ENCODE measurements around the gene FBXO21. TPM values are rescaled to one million over a fixed set of nuclear protein-coding genes. Genes with fewer than 3 reads are reported as not detected.
"Not testable (repeated sequence)": the region's sequence is repeated elsewhere in the genome, so short reads cannot be mapped to it uniquely, and the experiment has no call there.

The FBXO21 gene
- total and polyA plus RNA-seq, 7 experiments from 2014 or later, result 30.4 to 62.9 (median 51.4) TPM

DNA sequence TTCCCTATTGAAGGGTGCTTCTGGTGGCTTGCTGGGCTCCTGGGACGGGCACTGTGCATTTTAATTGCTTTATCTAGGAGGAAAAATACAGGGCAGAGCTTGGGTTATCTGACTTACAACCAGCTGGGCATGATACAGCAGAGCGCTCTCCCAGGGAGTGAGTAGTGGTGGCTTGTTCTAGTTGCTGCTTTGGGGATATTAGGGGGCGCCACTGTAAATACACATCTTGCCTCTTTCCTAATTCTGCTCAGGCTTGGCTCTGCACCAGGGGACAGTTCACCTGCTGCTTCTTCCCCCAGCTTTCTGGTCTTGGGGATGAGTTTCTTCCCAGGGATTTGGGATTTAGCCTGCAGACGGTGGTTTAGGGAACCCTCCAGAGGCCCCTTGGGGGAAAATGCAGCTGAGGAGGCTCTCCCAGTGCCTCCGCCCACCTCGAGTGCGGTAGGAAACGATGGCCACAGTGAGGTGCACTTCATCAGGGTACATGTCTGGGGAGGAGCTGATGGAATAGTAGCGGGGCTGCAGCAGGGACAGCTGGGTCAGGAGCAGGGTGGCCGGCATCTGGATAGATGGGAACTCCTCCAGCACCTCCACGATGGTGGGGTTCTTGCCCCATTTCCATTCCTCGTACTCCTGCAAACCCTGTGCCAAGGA is 36.9 kb upstream of the FBXO21 start:
- intact Hi-C loops (cut with micrococcal nuclease), result no loop called here
- ChIA-PET POLR2A (no interaction called here), CTCF (interaction anchor here (1.0 kb wide), 1 partner anchor 9 kb away, joined by 3 read pairs; no protein-coding TSS in a partner anchor)
- Mint-ChIP-seq H3K27me3 (peaks cover 0 to 47% (median 11%) of the 10 kb centered on the region in 5 donors), H3K9me3 (no peaks in the 10 kb centered on the region), H3K27ac (no peak overlapping the region), H3K4me1 (peaks cover 0 to 1% (median 0%) of the 10 kb centered on the region in 7 donors), H3K4me3 (no peak overlapping the region), H3K36me3 (no peaks in the 10 kb centered on the region)
- Histone ChIP-seq H3K27ac (ENCODE audit: low read depth, low read length) (no peak overlapping the region), H3K36me3 (ENCODE audit: control insufficient read depth in 2 of 3, insufficient read depth in 3 of 3, low read length in 3 of 3) (no peaks in the 10 kb centered on the region), H3K27me3 (ENCODE audit: control insufficient read depth in 2 of 2, insufficient read depth in 2 of 2, low read length in 2 of 2) (no peaks in the 10 kb centered on the region), H3K4me3 (ENCODE audit: low read length) (no peak overlapping the region), H3K4me1 (ENCODE audit: control insufficient read depth in 2 of 2, insufficient read depth in 2 of 2, low read length in 2 of 2) (no peaks in the 10 kb centered on the region), H3K9me3 (ENCODE audit: control insufficient read depth in 2 of 3, low read length in 3 of 3) (no peaks in the 10 kb centered on the region)
- ATAC-seq (no peak), DNase-seq (no peak)

DNA sequence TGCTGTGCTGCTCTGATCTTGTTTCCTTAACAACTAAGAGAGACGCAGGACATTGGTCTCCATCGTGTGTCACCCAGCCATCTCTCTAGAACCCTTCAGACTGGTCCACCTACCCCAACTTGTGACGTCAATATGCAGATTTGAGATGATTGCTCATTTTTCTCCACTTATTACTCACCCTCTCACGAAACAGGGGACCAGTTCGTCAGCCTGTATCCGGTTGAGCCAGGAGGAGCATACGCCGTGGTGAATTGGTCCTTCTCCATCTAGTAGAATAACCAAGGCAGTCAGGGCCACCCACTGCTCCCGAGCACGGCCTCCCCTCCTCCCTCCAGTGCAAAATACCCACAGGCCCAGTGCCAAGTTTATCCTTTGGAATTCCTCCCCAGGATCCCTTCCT is 36.2 kb upstream of the FBXO21 start:
- no peaks in the 10 kb centered on the region for H3K36me3 Mint-ChIP-seq
- DNase-seq (no peak), ATAC-seq (no peak)
- Histone ChIP-seq H3K36me3 (ENCODE audit: control insufficient read depth in 2 of 3, insufficient read depth in 3 of 3, low read length in 3 of 3) (no peaks in the 10 kb centered on the region), H3K9me3 (ENCODE audit: control insufficient read depth in 2 of 3, low read length in 3 of 3) (no peaks in the 10 kb centered on the region), H3K27me3 (ENCODE audit: control insufficient read depth in 2 of 2, insufficient read depth in 2 of 2, low read length in 2 of 2) (no peaks in the 10 kb centered on the region), H3K27ac (ENCODE audit: low read depth, low read length) (no peak overlapping the region), H3K4me1 (ENCODE audit: control insufficient read depth in 2 of 2, insufficient read depth in 2 of 2, low read length in 2 of 2) (no peaks in the 10 kb centered on the region), H3K4me3 (ENCODE audit: low read length) (no peak overlapping the region)
- ChIA-PET POLR2A (no interaction called here), CTCF (no interaction called here)
- peaks cover 0 to 41% (median 6%) of the 10 kb centered on the region in 5 donors for H3K27me3 Mint-ChIP-seq
- no peak overlapping the region for H3K27ac Mint-ChIP-seq
- intact Hi-C loops (cut with micrococcal nuclease), result no loop called here
- H3K4me1 Mint-ChIP-seq, result peaks cover 0 to 1% (median 0%) of the 10 kb centered on the region in 7 donors
- H3K9me3 Mint-ChIP-seq, result no peaks in the 10 kb centered on the region
- no peak overlapping the region for H3K4me3 Mint-ChIP-seq

DNA sequence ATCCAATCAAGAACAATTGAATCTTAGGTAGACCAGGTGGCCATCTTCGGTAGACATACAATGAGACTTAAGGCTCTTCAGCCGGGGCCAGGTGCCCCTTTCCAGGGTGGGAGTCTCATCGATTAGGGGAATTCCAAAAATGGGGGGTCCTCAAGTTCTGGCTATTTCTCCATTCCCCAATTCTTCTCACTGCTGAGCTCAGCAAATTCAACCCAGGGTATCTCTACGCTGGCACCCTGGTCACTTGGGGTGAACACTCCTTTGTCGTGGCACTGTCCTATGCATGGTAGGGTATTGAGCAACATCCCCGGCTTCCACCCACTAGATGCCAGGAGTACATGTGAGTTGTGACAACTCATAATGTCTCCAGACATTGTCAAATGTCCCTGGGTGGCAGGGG is 34.9 kb upstream of the FBXO21 start:
- Mint-ChIP-seq H3K27me3 (peaks cover 0 to 39% (median 7%) of the 10 kb centered on the region in 5 donors), H3K27ac (no peak overlapping the region), H3K4me1 (peaks cover 0 to 1% (median 0%) of the 10 kb centered on the region in 7 donors), H3K4me3 (no peak overlapping the region), H3K36me3 (no peaks in the 10 kb centered on the region), H3K9me3 (no peaks in the 10 kb centered on the region)
- Histone ChIP-seq H3K36me3 (ENCODE audit: control insufficient read depth in 2 of 3, insufficient read depth in 3 of 3, low read length in 3 of 3) (no peaks in the 10 kb centered on the region), H3K27me3 (ENCODE audit: control insufficient read depth in 2 of 2, insufficient read depth in 2 of 2, low read length in 2 of 2) (no peaks in the 10 kb centered on the region), H3K9me3 (ENCODE audit: control insufficient read depth in 2 of 3, low read length in 3 of 3) (no peaks in the 10 kb centered on the region), H3K4me3 (ENCODE audit: low read length) (no peak overlapping the region), H3K27ac (ENCODE audit: low read depth, low read length) (no peak overlapping the region), H3K4me1 (ENCODE audit: control insufficient read depth in 2 of 2, insufficient read depth in 2 of 2, low read length in 2 of 2) (no peaks in the 10 kb centered on the region)
- ATAC-seq, result no peak
- DNase-seq, result no peak
- ChIA-PET CTCF (no interaction called here), POLR2A (no interaction called here)
- intact Hi-C loops (cut with micrococcal nuclease), result no loop called here

DNA sequence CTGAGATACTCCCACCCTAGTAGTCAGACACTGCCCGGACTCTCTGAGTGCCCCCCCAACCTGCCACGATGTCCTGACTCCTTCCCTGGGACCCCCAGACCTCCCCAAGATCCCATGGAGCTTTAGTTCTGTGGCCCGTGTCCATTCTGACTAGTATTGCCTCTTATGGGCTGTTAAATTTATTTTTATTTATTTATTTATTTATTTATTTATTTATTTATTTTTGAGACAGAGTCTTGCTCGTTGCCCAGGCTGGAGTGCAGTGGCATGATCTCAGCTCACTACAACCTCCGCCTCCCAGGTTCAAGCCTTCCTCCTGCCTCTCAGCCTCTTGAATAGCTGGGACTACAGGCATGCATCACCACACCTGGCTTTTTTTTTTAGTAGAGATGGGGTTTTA is 30.7 kb upstream of the FBXO21 start:
- ATAC-seq; H3K36me3 Mint-ChIP-seq; intact Hi-C loops (cut with micrococcal nuclease); H3K27me3 ChIP-seq (ENCODE audit: control insufficient read depth in 2 of 2, insufficient read depth in 2 of 2, low read length in 2 of 2); H3K4me3 ChIP-seq (ENCODE audit: low read length); H3K4me1 Mint-ChIP-seq; POLR2A ChIA-PET; DNase-seq; H3K4me3 Mint-ChIP-seq; H3K27ac Mint-ChIP-seq; H3K9me3 Mint-ChIP-seq; H3K36me3 ChIP-seq (ENCODE audit: control insufficient read depth in 2 of 3, insufficient read depth in 3 of 3, low read length in 3 of 3); CTCF ChIA-PET; H3K27ac ChIP-seq (ENCODE audit: low read depth, low read length); H3K4me1 ChIP-seq (ENCODE audit: control insufficient read depth in 2 of 2, insufficient read depth in 2 of 2, low read length in 2 of 2); H3K9me3 ChIP-seq (ENCODE audit: control insufficient read depth in 2 of 3, low read length in 3 of 3): not testable (repeated sequence)
- peaks cover 0 to 21% (median 18%) of the 10 kb centered on the region in 5 donors for H3K27me3 Mint-ChIP-seq

DNA sequence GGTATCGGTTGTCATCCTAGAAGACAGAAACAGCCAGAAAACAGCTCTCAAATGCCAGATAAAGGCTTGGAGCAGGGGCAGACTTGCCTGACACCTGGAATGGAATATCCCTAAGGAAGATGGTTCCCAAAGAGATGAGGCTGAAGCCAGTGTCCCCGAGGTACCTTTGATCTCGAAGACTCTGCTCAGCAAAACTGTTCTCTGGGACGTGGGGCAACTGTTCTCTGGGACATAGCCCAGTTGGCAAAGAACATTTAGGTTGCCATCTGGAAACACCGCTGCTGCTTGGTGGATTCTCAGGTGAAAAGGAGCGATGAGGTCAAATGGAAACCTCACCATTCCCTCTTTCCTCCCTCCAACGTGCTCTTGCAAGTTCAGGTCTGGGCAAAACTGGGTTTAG is 27.9 kb upstream of the FBXO21 start:
- Mint-ChIP-seq H3K4me3 (no peak overlapping the region), H3K27me3 (peaks cover 4 to 21% (median 18%) of the 10 kb centered on the region in 5 donors), H3K27ac (no peak overlapping the region), H3K9me3 (no peaks in the 10 kb centered on the region), H3K4me1 (no peaks in the 10 kb centered on the region), H3K36me3 (no peaks in the 10 kb centered on the region)
- ChIA-PET POLR2A (no interaction called here), CTCF (no interaction called here)
- Histone ChIP-seq H3K9me3 (ENCODE audit: control insufficient read depth in 2 of 3, low read length in 3 of 3) (no peaks in the 10 kb centered on the region), H3K4me3 (ENCODE audit: low read length) (no peak overlapping the region), H3K27ac (ENCODE audit: low read depth, low read length) (no peak overlapping the region), H3K4me1 (ENCODE audit: control insufficient read depth in 2 of 2, insufficient read depth in 2 of 2, low read length in 2 of 2) (no peaks in the 10 kb centered on the region), H3K36me3 (ENCODE audit: control insufficient read depth in 2 of 3, insufficient read depth in 3 of 3, low read length in 3 of 3) (no peaks in the 10 kb centered on the region), H3K27me3 (ENCODE audit: control insufficient read depth in 2 of 2, insufficient read depth in 2 of 2, low read length in 2 of 2) (no peaks in the 10 kb centered on the region)
- ATAC-seq (no peak), DNase-seq (no peak)
- intact Hi-C loops (cut with micrococcal nuclease), result no loop called here

DNA sequence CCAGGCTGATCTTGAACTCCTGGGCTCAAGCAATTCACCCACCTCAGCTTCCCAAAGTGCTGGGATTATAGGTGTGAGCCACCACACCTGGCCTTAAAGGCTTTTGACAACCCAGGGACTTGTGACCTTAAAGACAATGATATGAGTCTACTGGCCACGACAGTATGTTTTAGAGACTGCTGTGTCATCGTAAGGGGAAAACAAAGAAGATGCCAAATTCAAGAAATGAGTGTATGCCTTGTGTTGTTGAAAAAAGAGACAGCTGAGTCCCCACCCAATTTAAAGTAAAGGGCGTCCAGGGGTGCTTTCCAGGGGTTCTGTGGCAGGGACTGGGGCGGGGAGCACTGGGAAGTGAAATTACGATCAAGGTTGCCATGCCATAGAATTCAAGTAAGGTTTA is 26.4 kb upstream of the FBXO21 start:
- Mint-ChIP-seq H3K27me3 (peaks cover 9 to 21% (median 18%) of the 10 kb centered on the region in 5 donors), H3K9me3 (no peaks in the 10 kb centered on the region), H3K36me3 (no peaks in the 10 kb centered on the region), H3K4me3 (no peak overlapping the region), H3K27ac (no peak overlapping the region), H3K4me1 (peaks cover 0 to 2% (median 0%) of the 10 kb centered on the region in 7 donors)
- Histone ChIP-seq H3K36me3 (ENCODE audit: control insufficient read depth in 2 of 3, insufficient read depth in 3 of 3, low read length in 3 of 3) (no peaks in the 10 kb centered on the region), H3K4me3 (ENCODE audit: low read length) (no peak overlapping the region), H3K27ac (ENCODE audit: low read depth, low read length) (no peak overlapping the region), H3K4me1 (ENCODE audit: control insufficient read depth in 2 of 2, insufficient read depth in 2 of 2, low read length in 2 of 2) (no peaks in the 10 kb centered on the region), H3K9me3 (ENCODE audit: control insufficient read depth in 2 of 3, low read length in 3 of 3) (no peaks in the 10 kb centered on the region), H3K27me3 (ENCODE audit: control insufficient read depth in 2 of 2, insufficient read depth in 2 of 2, low read length in 2 of 2) (no peaks in the 10 kb centered on the region)
- ChIA-PET CTCF (no interaction called here), POLR2A (no interaction called here)
- intact Hi-C loops (cut with micrococcal nuclease), result no loop called here
- ATAC-seq (no peak), DNase-seq (no peak)

DNA sequence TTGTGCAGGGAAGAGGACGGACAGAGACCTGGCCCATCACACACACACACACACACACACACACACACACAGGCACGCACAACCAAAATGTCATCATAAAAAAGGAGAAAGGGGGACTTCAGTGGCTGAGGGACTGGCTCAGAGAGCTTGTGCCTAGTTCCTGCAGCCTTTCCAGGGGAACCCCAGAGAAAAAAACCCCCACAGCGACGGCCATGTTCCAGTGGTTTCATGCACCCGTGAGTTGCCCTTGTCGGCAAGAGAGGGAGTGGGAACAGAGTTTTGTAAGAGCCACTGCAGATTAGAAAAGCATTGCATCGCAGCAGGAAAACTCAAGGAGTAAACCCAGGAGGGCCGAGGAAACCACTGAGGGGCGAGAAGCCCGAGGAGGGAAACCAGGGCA is 24.5 kb upstream of the FBXO21 start:
- no peaks in the 10 kb centered on the region for H3K36me3 Mint-ChIP-seq
- intact Hi-C loops (cut with micrococcal nuclease), result loop anchor here in 1 of 2 donors (5.0 kb wide), 1 partner anchor 638 kb away; no protein-coding TSS in a partner anchor
- ATAC-seq (no peak), DNase-seq (no peak)
- peaks cover 0 to 2% (median 0%) of the 10 kb centered on the region in 7 donors for H3K4me1 Mint-ChIP-seq
- Histone ChIP-seq H3K4me3 (ENCODE audit: low read length) (no peak overlapping the region), H3K27ac (ENCODE audit: low read depth, low read length) (no peak overlapping the region), H3K27me3 (ENCODE audit: control insufficient read depth in 2 of 2, insufficient read depth in 2 of 2, low read length in 2 of 2) (no peaks in the 10 kb centered on the region), H3K36me3 (ENCODE audit: control insufficient read depth in 2 of 3, insufficient read depth in 3 of 3, low read length in 3 of 3) (no peaks in the 10 kb centered on the region), H3K9me3 (ENCODE audit: control insufficient read depth in 2 of 3, low read length in 3 of 3) (no peaks in the 10 kb centered on the region), H3K4me1 (ENCODE audit: control insufficient read depth in 2 of 2, insufficient read depth in 2 of 2, low read length in 2 of 2) (no peaks in the 10 kb centered on the region)
- H3K27ac Mint-ChIP-seq, result no peak overlapping the region
- ChIA-PET POLR2A (no interaction called here), CTCF (interaction anchor here (0.7 kb wide), 1 partner anchor 511 kb away, joined by 3 read pairs; no protein-coding TSS in a partner anchor)
- peaks cover 9 to 23% (median 14%) of the 10 kb centered on the region in 5 donors for H3K27me3 Mint-ChIP-seq
- no peak overlapping the region for H3K4me3 Mint-ChIP-seq
- H3K9me3 Mint-ChIP-seq, result no peaks in the 10 kb centered on the region
